Epithelial cell of esophagus (primary cell): ENCODE results near the gene ETS1.

ENCODE experiments used
- DNase-seq: peaks from one replicate; pipeline ENCODE4 v3.0.0; 2010; ENCODE audit warnings: low read depth
- H3K4me3 ChIP-seq: 2 replicates; pipeline ENCODE4 v1.5.1; 2011; ENCODE audit warnings: mild to moderate bottlenecking, low read length, control low read depth
- TF ChIP-seq, protein P1 (sequence below): IDR thresholded peaks from 2 replicates; pipeline ENCODE4 v1.5.1; 2011; ENCODE audit warnings: low read depth, mild to moderate bottlenecking, low read length, control low read depth, inconsistent platforms; ENCODE audit not compliant: insufficient read depth; ENCODE audit errors: missing control alignments

ETS1 gene

DNA sequence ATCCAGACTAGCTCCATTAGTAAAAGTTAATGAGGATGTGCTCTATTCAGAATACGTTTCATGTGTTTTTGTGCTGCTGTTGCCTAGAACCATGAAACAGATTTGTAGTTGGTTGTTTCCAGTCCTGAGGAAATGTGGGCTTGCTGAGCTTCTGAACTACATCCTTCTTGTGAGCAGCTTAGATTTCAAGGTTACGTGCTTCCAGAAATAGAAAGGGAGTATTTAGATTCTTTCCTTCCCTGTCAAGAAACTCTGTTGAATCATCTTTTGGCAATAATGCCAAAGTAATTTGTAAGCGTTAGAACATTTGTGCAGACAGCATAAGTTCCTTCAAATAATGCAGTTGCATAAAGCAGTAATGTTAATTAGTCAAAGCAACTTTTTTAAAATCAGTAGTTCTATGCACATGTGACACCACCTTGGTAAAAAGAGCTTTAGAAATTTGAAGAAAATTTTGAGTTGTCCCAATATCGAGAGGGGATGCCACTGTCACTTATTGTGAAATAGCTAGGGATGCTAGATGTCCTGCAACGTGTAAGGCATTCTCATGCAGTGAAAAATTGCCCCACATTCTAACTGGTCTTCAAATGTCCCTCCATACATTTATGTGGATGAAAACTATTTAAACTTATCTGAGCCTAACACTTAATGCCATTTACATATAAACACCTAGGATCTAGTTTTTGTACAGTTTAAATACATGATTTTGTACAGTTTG lies 169.6 kb downstream of the ETS1 start:
- TF ChIP-seq, protein P1, sequence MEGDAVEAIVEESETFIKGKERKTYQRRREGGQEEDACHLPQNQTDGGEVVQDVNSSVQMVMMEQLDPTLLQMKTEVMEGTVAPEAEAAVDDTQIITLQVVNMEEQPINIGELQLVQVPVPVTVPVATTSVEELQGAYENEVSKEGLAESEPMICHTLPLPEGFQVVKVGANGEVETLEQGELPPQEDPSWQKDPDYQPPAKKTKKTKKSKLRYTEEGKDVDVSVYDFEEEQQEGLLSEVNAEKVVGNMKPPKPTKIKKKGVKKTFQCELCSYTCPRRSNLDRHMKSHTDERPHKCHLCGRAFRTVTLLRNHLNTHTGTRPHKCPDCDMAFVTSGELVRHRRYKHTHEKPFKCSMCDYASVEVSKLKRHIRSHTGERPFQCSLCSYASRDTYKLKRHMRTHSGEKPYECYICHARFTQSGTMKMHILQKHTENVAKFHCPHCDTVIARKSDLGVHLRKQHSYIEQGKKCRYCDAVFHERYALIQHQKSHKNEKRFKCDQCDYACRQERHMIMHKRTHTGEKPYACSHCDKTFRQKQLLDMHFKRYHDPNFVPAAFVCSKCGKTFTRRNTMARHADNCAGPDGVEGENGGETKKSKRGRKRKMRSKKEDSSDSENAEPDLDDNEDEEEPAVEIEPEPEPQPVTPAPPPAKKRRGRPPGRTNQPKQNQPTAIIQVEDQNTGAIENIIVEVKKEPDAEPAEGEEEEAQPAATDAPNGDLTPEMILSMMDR = no peak
- DNase-seq = peak; percentile 56
- no peak overlapping the region for H3K4me3 ChIP-seq

DNA sequence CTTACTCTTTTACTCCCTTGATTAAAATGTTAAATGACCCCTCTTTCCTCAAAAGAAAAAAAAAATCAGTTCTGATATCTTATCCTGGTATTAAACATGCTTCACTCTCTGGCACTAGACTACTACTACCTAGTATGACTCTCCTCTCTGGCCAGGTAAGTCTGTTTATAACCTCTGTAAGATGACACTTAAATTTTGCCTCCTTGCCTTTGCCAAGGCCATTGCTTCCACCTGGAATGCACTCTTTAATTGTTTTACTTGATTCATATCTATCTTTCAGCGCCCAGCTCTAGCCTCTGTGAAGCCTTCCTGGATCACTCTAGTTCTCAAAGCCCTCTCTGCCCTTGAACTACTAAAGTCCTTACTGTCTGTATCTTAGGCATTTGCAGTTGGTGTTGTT lies 170.4 kb downstream of the ETS1 start:
- TF ChIP-seq, protein P1 = no peak
- no peak for DNase-seq
- H3K4me3 ChIP-seq = no peak overlapping the region

DNA sequence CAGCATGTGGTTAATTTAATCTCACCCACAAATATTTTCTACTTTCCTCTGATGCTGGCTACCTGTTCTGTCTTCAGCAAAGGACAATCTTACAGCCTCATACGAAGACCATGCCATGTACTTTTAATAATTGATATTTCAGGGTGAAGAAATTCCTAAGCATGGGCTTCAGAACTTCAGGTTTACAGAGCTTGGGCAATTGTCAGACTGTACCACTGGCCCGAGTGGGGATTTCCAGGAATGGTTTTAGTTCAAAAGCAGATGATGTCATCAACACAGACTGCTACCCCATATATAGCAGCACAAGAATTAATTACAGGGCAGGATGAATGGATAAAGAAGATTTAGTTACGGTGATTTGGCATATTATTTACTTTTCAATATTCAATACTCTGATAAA lies 171.8 kb downstream of the ETS1 start:
- DNase-seq = peak; percentile 40
- no peak overlapping the region for H3K4me3 ChIP-seq
- TF ChIP-seq, protein P1 = no peak

DNA sequence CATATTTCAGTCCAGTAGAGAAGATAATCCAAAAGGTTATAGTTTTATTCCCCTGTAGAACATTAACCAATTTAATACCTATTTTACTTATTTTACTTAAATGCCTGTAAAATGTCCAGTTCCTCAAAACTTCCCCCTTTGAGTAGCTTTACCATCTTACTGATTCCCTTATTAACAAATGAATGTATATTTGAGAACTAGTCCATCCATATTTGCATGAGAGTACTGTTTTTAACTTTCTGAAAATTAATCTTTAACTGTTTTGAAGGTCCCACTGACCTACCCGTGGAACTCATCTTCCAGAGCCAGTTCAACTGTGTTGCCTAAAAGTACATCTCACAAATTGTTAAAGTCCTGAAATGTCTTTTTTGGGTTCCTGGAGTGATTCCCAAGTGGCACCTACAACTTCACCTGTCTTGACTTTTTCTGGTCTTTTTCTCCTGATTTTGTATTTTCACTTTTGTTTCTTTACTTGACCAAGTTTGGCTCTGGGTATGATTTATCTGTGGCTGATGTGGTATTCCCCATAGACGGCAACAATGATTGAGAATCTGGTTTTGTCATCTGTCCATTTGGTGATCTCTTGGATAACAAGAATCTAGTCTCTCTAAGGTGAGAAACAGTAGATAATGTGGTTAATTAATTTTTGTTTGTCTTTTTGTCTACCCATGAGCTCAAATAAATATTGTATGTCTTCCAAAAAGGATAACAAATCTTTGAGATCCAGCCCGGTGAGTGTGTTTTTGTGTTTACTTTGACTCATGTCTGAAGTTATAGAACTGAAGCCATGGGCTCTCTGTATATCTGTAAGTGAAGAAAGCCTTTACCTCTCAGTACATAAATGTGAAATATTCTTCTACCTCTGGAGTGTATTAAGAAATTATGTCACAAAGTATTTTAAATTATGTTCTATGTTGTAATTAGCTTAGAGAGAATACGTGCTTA lies 174.2 kb downstream of the ETS1 start:
- TF ChIP-seq, protein P1 = no peak
- peak; percentile 61 for DNase-seq
- no peak overlapping the region for H3K4me3 ChIP-seq

DNA sequence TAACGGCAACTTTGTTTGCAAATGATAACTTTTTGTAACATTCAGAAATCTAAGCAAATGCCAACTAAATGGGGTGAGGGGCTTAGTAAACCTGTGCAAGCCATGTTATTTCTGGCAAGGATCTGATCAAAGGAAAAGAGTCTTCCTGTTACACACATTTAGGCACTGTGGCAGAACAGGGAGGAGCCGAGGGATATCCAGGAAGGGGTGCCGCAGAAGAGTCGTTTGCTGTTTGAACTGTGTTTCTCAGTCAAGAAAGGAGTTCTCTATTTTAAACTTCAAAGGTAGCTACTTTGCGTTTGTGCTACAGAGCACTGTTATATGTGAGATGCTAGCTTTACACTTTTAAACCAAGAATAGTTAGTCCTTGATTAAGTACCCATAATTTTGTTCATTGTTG lies 175.5 kb downstream of the ETS1 start:
- no peak for DNase-seq
- TF ChIP-seq, protein P1 = no peak
- H3K4me3 ChIP-seq = no peak overlapping the region

DNA sequence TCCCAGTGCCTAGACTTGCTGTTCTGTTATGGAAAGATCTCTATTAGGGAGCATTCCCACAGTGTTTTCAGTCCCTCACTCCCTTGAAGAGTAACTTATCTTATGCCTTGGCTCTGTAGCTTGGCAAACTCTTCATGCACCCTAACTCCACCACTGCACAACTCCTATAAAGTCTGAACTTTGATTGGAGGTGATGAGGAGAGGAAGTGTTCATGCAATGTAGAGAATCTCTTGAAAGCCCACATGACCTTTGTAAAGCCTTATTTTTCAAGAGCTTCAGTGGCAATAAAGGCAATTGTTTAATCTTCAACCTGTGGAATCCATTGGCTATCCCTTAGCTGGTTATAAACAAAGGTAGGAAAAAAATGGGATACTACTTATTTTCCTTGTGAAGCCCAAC lies 176.2 kb downstream of the ETS1 start:
- no peak overlapping the region for H3K4me3 ChIP-seq
- DNase-seq = no peak
- TF ChIP-seq, protein P1 = no peak
